Esophagus squamous epithelium (tissue), 4 donors: ENCODE data around the gene SLC22A25.
"Not testable (repeated sequence)": the region's sequence is repeated elsewhere in the genome, so short reads cannot be mapped to it uniquely, and the experiment has no call there.

Source experiments
- POLR2A ChIP-seq, 4 donors: fragments of 450-650 bp; IDR thresholded peaks; one replicate each; pipeline ENCODE4 v1.6.1; 2017; ENCODE audit warnings: antibody characterized with exemption in 4 of 4, mild to moderate bottlenecking in 4 of 4, moderate library complexity in 3 of 4
- TF ChIP-seq, protein P1 (sequence below), 6 experiments: fragments of 450-650 bp in 4 of 6; fragments of 200-600 bp in 2 of 6; sonication (generic) in 2 of 6; IDR thresholded peaks; one replicate each; pipeline ENCODE4 v1.5.1; 2016 to 2019; ENCODE audit warnings: antibody characterized with exemption in 6 of 6, mild to moderate bottlenecking in 4 of 6, moderate library complexity in 4 of 6

- TF ChIP-seq, protein P1, sequence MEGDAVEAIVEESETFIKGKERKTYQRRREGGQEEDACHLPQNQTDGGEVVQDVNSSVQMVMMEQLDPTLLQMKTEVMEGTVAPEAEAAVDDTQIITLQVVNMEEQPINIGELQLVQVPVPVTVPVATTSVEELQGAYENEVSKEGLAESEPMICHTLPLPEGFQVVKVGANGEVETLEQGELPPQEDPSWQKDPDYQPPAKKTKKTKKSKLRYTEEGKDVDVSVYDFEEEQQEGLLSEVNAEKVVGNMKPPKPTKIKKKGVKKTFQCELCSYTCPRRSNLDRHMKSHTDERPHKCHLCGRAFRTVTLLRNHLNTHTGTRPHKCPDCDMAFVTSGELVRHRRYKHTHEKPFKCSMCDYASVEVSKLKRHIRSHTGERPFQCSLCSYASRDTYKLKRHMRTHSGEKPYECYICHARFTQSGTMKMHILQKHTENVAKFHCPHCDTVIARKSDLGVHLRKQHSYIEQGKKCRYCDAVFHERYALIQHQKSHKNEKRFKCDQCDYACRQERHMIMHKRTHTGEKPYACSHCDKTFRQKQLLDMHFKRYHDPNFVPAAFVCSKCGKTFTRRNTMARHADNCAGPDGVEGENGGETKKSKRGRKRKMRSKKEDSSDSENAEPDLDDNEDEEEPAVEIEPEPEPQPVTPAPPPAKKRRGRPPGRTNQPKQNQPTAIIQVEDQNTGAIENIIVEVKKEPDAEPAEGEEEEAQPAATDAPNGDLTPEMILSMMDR (IDR thresholded peaks at IDR 0.05), result not testable (repeated sequence)
- TF ChIP-seq POLR2A (IDR thresholded peaks at IDR 0.05), result not testable (repeated sequence)
Measured at GRCh38 chr11:63247237-63248002, 4.0 kb upstream of the SLC22A25 start.
